ENCODE measurements around the gene MPPED1.

DNA sequence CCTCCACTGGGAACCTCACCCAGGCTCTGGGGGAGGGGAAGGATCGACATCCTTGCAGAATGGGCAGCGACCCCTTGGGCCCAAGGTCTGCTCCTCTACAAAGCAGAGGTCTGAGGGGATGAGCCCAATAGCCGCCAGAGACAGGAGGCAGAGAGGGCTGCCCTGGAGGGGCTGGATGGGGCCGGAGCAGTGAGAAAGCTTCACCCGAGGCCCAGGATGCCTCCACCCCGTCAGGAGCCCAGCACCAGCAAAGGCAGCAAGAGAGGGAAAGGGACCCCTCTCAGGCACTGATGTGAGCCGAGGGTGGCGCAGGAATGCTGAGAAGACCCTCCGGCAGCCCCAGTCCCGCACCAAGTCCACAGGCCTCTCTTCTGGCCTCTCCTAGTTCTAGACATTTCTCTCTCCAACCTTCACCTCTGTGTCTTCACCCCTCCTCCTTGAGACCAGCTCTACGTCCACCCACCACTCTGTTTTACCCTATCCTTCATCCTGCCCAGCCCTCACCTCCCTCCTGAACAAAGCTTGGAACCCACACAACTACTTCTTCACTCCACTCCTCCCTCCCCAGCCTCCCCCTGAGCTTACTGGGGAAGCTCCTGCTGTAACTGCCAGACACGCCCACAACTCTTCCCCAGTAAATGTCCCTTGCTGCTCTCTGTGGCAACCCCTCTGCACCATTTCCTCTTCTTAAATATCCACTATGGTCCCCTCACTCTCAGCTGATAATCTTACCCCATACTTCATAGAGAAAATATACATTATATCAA is 131.9 kb downstream of the MPPED1 start:
- no peak for TF ChIP-seq EZH2 (IDR thresholded peaks at IDR 0.05; ENCODE audit: borderline replicate concordance, low read depth, low read length, severe bottlenecking)
- TF ChIP-seq, protein P1, sequence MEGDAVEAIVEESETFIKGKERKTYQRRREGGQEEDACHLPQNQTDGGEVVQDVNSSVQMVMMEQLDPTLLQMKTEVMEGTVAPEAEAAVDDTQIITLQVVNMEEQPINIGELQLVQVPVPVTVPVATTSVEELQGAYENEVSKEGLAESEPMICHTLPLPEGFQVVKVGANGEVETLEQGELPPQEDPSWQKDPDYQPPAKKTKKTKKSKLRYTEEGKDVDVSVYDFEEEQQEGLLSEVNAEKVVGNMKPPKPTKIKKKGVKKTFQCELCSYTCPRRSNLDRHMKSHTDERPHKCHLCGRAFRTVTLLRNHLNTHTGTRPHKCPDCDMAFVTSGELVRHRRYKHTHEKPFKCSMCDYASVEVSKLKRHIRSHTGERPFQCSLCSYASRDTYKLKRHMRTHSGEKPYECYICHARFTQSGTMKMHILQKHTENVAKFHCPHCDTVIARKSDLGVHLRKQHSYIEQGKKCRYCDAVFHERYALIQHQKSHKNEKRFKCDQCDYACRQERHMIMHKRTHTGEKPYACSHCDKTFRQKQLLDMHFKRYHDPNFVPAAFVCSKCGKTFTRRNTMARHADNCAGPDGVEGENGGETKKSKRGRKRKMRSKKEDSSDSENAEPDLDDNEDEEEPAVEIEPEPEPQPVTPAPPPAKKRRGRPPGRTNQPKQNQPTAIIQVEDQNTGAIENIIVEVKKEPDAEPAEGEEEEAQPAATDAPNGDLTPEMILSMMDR (IDR thresholded peaks at IDR 0.05; ENCODE audit: borderline replicate concordance, extremely low read depth, low read length, poor library complexity, severe bottlenecking), result no peak
